ENCODE measurements around the gene PHF11. TPM values are rescaled to one million over a fixed set of nuclear protein-coding genes. Genes with fewer than 3 reads are reported as not detected.
"Not testable (repeated sequence)": the region's sequence is repeated elsewhere in the genome, so short reads cannot be mapped to it uniquely, and the experiment has no call there.

Gene PHF11
- total RNA-seq, 1 donor from 2014 or later = 34.3 TPM

DNA sequence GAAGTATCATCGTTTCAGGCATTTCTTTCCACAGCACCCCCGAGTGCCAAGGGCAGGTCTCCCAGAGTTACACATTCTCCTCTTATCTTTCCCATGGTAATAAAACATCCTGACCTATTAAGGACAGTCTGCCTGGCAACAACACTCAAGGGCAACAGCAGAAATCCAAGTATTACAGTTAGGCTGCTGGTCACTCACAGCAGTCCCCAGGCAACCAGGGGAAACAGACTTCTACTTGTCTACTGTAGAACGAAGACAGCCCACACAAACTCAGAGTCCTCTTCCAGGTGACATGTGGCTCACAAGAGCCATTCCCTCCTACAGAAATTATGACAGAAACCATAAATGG is 65.3 kb downstream of the PHF11 start:
- Mint-ChIP-seq H3K36me3 (ENCODE audit: insufficient read depth) (peaks cover 26% of the 10 kb centered on the region), H3K4me1 (ENCODE audit: low read depth) (peaks cover 18% of the 10 kb centered on the region)

DNA sequence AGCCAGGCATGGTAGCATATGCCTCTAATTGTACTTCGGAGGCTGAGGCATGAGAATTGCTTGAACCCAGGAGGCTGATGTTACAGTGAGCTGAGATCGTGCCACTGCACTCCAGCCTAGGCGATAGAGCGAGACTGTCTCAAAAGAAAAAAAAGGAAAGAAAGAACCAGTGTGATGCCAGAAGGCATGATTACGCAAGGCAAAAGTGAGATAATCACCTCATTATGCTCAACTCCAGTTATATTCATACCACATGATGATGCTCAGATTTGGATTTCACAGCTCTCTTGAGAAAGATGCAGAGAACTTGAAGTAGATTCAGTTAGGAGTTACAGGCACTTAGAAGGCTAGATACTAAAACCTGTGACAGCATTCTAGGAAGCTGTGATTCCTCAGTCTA is 67.8 kb downstream of the PHF11 start:
- TF ChIP-seq, protein P1, sequence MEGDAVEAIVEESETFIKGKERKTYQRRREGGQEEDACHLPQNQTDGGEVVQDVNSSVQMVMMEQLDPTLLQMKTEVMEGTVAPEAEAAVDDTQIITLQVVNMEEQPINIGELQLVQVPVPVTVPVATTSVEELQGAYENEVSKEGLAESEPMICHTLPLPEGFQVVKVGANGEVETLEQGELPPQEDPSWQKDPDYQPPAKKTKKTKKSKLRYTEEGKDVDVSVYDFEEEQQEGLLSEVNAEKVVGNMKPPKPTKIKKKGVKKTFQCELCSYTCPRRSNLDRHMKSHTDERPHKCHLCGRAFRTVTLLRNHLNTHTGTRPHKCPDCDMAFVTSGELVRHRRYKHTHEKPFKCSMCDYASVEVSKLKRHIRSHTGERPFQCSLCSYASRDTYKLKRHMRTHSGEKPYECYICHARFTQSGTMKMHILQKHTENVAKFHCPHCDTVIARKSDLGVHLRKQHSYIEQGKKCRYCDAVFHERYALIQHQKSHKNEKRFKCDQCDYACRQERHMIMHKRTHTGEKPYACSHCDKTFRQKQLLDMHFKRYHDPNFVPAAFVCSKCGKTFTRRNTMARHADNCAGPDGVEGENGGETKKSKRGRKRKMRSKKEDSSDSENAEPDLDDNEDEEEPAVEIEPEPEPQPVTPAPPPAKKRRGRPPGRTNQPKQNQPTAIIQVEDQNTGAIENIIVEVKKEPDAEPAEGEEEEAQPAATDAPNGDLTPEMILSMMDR (IDR thresholded peaks at IDR 0.05; ENCODE audit: unreplicated experiment) = no peak
- no peak for DNase-seq (ENCODE audit: low spot score, unreplicated experiment)
- no peak overlapping the region for H3K27ac Mint-ChIP-seq
- H3K4me3 Mint-ChIP-seq (ENCODE audit: low read depth) = no peak overlapping the region
- H3K27me3 Mint-ChIP-seq = peaks cover 16% of the 10 kb centered on the region
- peaks cover 31% of the 10 kb centered on the region for H3K36me3 Mint-ChIP-seq (ENCODE audit: insufficient read depth)
- H3K4me1 Mint-ChIP-seq (ENCODE audit: low read depth) = peaks cover 18% of the 10 kb centered on the region
- peaks cover 3% of the 10 kb centered on the region for H3K9me3 Mint-ChIP-seq (ENCODE audit: low read depth)

More for the DNA sequence above, 65.3 kb downstream of the PHF11 start:
- Mint-ChIP-seq H3K4me3 (ENCODE audit: low read depth) (no peak overlapping the region), H3K27me3 (peaks cover 23% of the 10 kb centered on the region), H3K9me3 (ENCODE audit: low read depth) (no peaks in the 10 kb centered on the region), H3K27ac (peak overlapping the region; percentile 49)
- no peak for DNase-seq (ENCODE audit: low spot score, unreplicated experiment)
- TF ChIP-seq, protein P1 (IDR thresholded peaks at IDR 0.05; ENCODE audit: unreplicated experiment) = no peak

DNA sequence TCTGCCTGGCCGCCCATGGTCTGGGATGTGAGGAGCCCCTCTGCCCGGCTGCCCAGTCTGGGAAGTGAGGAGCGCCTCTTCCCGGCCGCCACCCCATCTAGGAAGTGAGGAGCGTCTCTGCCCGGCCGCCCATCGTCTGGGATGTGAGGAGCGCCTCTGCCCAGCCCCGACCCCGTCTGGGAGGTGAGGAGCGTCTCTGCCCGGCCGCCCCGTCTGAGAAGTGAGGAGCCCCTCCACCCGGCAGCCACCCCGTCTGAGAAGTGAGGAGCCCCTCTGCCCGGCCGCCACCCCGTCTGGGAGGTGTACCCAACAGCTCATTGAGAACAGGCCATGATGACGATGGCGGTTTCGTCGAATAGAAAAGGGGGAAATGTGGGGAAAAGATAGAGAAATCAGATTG is 69.7 kb downstream of the PHF11 start:
- H3K27ac Mint-ChIP-seq; DNase-seq (ENCODE audit: low spot score, unreplicated experiment); H3K9me3 Mint-ChIP-seq (ENCODE audit: low read depth); H3K4me3 Mint-ChIP-seq (ENCODE audit: low read depth): not testable (repeated sequence)
- Mint-ChIP-seq H3K27me3 (peaks cover 12% of the 10 kb centered on the region), H3K4me1 (ENCODE audit: low read depth) (peaks cover 13% of the 10 kb centered on the region), H3K36me3 (ENCODE audit: insufficient read depth) (peaks cover 21% of the 10 kb centered on the region)

DNA sequence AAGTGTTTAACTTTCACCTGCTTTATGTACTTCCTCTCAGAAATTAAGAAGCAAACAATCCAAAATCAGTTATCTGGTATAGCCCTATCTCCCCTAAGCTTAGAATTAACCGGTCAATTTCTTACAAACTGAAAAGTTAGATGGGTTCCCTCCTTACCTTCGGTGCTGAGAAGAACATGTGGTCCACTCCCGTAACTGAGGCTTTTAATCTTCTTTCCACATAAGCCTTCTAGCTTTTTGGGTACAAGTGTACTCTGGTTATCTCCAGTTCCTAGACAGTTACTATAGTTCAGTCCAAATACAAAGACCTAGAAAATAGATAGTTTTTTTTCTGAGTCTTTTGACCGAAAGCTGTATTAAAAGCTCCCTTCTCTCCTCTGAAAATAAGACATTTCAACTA is 70.7 kb downstream of the PHF11 start:
- peaks cover 20% of the 10 kb centered on the region for H3K36me3 Mint-ChIP-seq (ENCODE audit: insufficient read depth)
- no peak for DNase-seq (ENCODE audit: low spot score, unreplicated experiment)
- no peak overlapping the region for H3K4me3 Mint-ChIP-seq (ENCODE audit: low read depth)
- peaks cover 3% of the 10 kb centered on the region for H3K4me1 Mint-ChIP-seq (ENCODE audit: low read depth)
- peaks cover 6% of the 10 kb centered on the region for H3K27me3 Mint-ChIP-seq
- TF ChIP-seq, protein P1 (IDR thresholded peaks at IDR 0.05; ENCODE audit: unreplicated experiment) = no peak
- no peak overlapping the region for H3K27ac Mint-ChIP-seq
- peaks cover 3% of the 10 kb centered on the region for H3K9me3 Mint-ChIP-seq (ENCODE audit: low read depth)

DNA sequence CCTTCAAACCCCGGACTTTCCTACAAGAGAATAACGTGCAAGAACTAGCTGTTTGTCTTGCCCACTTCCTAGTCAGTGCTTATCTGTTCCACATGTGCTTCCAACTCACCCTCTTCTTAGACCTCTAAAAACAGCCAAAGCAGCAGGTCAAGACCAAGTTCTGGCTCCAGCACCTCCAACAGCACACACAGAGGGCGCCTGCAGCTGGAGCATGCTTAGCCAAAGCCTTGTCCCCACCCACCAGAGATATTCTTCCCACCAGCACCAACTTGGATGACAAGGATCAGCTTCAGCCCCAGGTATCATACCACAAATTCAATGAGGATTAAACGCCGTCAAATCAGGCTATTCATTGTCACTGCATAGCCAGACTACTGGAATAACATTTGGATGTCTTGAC is 71.7 kb downstream of the PHF11 start:
- Mint-ChIP-seq H3K9me3 (ENCODE audit: low read depth) (peaks cover 3% of the 10 kb centered on the region), H3K4me1 (ENCODE audit: low read depth) (peaks cover 2% of the 10 kb centered on the region), H3K27me3 (peaks cover 6% of the 10 kb centered on the region), H3K4me3 (ENCODE audit: low read depth) (no peak overlapping the region), H3K27ac (no peak overlapping the region), H3K36me3 (ENCODE audit: insufficient read depth) (peaks cover 20% of the 10 kb centered on the region)
- DNase-seq (ENCODE audit: low spot score, unreplicated experiment) = no peak
- TF ChIP-seq, protein P1 (IDR thresholded peaks at IDR 0.05; ENCODE audit: unreplicated experiment) = no peak

DNA sequence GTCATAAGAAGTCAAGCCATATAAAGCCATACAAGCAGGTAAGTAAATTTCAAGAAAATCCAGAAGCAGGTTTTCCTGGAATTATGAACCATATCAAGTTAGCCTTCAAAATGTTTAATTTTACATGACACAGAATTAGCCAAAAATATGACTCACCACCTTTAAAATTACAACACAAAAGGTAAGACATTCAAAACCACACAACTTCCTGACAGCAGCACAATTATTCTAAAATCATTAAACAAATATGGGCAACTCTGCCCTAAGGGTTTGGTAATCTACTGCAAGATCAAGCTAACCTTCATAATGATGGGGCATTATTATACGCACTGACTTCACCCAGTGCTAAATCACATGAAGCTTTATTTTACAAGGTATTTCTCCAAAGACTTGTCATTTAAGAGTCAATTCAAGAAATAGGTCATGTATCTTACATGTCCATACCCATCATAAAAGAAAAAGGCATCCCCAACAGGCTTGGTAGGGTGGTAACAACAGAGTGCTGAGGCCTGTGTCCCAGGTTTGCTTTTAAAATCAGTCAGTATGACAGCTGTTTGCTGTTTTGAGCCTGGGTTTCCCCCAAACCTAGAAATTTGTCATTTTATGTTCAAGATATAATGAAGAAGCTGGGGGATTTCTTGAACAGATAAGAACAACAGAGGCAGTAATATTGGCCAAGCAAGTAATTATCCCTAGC is 74.4 kb downstream of the PHF11 start:
- Mint-ChIP-seq H3K9me3 (ENCODE audit: low read depth) (peaks cover 3% of the 10 kb centered on the region), H3K36me3 (ENCODE audit: insufficient read depth) (peaks cover 15% of the 10 kb centered on the region), H3K4me3 (ENCODE audit: low read depth) (no peak overlapping the region), H3K4me1 (ENCODE audit: low read depth) (peaks cover 2% of the 10 kb centered on the region), H3K27ac (no peak overlapping the region), H3K27me3 (no peaks in the 10 kb centered on the region)
- DNase-seq (ENCODE audit: low spot score, unreplicated experiment) = no peak
- TF ChIP-seq, protein P1 (IDR thresholded peaks at IDR 0.05; ENCODE audit: unreplicated experiment) = no peak

All from progenitor cell of endocrine pancreas (in vitro differentiated cells).